ENCODE data around the gene SLC22A4. TPM values are rescaled to one million over a fixed set of nuclear protein-coding genes. Genes with fewer than 3 reads are reported as not detected.

SLC22A4 gene
- total RNA-seq, 1 experiment from 2014 or later, result 0.72 TPM

DNA sequence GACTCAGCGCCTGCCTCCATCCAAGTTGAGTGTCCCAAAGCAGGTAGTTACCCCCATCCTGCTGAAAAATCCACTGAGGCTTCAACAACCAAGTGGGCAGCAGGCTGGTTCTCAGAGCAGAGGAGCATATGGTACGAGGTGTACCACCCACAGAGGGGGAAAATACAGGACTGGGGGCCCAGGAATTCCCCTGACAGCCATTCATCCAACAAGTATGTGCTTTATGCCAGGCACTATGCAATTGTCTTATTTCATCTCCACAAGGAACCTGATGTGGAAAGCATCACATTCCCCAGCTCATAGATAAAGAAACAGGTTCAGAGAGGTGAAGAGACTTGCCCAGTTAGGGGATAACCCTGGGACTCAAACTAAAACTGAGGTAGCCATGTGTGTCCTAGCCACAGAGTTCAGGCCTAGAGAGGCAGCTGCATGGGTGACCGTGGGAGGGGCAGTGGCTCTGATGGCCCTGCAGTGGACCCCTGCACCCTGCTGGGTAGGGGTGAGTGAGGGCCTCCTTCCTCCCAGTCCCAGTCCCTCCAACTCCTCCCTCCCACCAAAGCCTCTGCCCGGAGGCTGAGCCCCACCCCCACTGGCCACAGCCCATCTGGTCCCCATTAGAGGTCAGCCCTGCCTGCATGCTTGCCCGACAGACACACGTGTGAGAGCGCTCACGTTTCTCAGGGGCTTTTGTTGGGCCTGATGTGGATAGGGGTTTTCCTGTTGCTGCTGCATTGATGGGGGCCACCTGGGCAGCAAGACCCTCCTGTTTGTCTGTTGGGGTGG lies 25.2 kb upstream of the SLC22A4 start:
- H2BK15ac ChIP-seq (ENCODE audit: low read depth, low read length), result no peak overlapping the region
- no peaks in the 10 kb centered on the region for H3K27me3 ChIP-seq (ENCODE audit: insufficient read depth, low read length)
- H2BK12ac ChIP-seq (ENCODE audit: insufficient read length, low read depth, low read length), result no peak overlapping the region
- no peak overlapping the region for H4K91ac ChIP-seq (ENCODE audit: insufficient read length, low read depth, low read length)
- H3K79me2 ChIP-seq (ENCODE audit: insufficient read depth, low read length), result no peaks in the 10 kb centered on the region
- H2AFZ ChIP-seq (ENCODE audit: low read length), result no peak overlapping the region
- 0 out of 7 replicates have a peak, but pooled peaks cover 0 to 3% (median 1%) of the 10 kb centered on the region in 3 experiments for H3K36me3 Mint-ChIP-seq (ENCODE audit: insufficient read depth in 1 of 3, low read depth in 3 of 3)
- H3K79me1 ChIP-seq (ENCODE audit: insufficient read depth, low read depth, low read length, poor library complexity, severe bottlenecking), result no peaks in the 10 kb centered on the region
- H3K4me1 Mint-ChIP-seq, result peaks cover 10 to 16% of the 10 kb centered on the region in 2 experiments
- H3K14ac ChIP-seq (ENCODE audit: insufficient read depth, low read length), result no peak overlapping the region; the same call in 1 of the 2 replicates
- H4K5ac ChIP-seq (ENCODE audit: insufficient read length, low read depth, low read length), result no peak overlapping the region
- no peaks in the 10 kb centered on the region for H3K23me2 ChIP-seq (ENCODE audit: insufficient read length, low read depth, low read length, poor library complexity, severe bottlenecking)
- H3K9ac ChIP-seq (ENCODE audit: extremely low read depth, insufficient read length, low read length), result no peak overlapping the region
- H2AK5ac ChIP-seq (ENCODE audit: insufficient read length, low read length), result no peak overlapping the region
- no peaks in the 10 kb centered on the region; the same call in 1 of the 2 replicates for H3K27me3 Mint-ChIP-seq (ENCODE audit: low read depth)
- WGBS (ENCODE audit: extremely low coverage, insufficient read length, low lambda C conversion rate), result no CpG with 5 or more reads among the region's 8 CpGs
- TF ChIP-seq, protein P1, sequence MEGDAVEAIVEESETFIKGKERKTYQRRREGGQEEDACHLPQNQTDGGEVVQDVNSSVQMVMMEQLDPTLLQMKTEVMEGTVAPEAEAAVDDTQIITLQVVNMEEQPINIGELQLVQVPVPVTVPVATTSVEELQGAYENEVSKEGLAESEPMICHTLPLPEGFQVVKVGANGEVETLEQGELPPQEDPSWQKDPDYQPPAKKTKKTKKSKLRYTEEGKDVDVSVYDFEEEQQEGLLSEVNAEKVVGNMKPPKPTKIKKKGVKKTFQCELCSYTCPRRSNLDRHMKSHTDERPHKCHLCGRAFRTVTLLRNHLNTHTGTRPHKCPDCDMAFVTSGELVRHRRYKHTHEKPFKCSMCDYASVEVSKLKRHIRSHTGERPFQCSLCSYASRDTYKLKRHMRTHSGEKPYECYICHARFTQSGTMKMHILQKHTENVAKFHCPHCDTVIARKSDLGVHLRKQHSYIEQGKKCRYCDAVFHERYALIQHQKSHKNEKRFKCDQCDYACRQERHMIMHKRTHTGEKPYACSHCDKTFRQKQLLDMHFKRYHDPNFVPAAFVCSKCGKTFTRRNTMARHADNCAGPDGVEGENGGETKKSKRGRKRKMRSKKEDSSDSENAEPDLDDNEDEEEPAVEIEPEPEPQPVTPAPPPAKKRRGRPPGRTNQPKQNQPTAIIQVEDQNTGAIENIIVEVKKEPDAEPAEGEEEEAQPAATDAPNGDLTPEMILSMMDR (conservative IDR thresholded peaks at IDR 0.05), result no peak
- no peak overlapping the region for H3K4me3 Mint-ChIP-seq
- no peaks in the 10 kb centered on the region for H3K4me1 ChIP-seq (ENCODE audit: insufficient read depth, low read length)
- DNase-seq, result peak; percentile 25
- no peak overlapping the region for H3K27ac ChIP-seq (ENCODE audit: insufficient read length, low read depth, low read length)
- no peak overlapping the region for H3K18ac ChIP-seq (ENCODE audit: insufficient read length, low read depth, low read length)
- H3K23ac ChIP-seq (ENCODE audit: insufficient read length, low read depth, low read length), result no peak overlapping the region
- no peaks in the 10 kb centered on the region for H3K9me3 ChIP-seq (ENCODE audit: control insufficient read depth, low read depth, low read length)
- H3K4ac ChIP-seq (ENCODE audit: low read depth, low read length), result no peak overlapping the region
- H2BK5ac ChIP-seq (ENCODE audit: insufficient read length, low read length), result no peak overlapping the region
- H3K4me2 ChIP-seq (ENCODE audit: insufficient read depth, insufficient read length, low read length), result no peak overlapping the region
- no peak overlapping the region for H2BK120ac ChIP-seq (ENCODE audit: low read depth, low read length, poor library complexity, severe bottlenecking)
- H4K8ac ChIP-seq (replicated peaks; ENCODE audit: insufficient read length, low read depth, low read length), result no peak overlapping the region
- no peak overlapping the region for H3K56ac ChIP-seq (ENCODE audit: insufficient read length, low read depth, low read length)
- H4K20me1 ChIP-seq (ENCODE audit: control insufficient read depth, insufficient read depth, insufficient read length), result no peaks in the 10 kb centered on the region
- no peak overlapping the region for H2BK20ac ChIP-seq (ENCODE audit: low read depth, low read length, poor library complexity, severe bottlenecking)
- H3T11ph ChIP-seq (ENCODE audit: low read length), result no peak overlapping the region
- H3K27ac Mint-ChIP-seq, result no peak overlapping the region; a peak in 1 of 7 replicates
- H3K9me3 Mint-ChIP-seq, result no peaks in the 10 kb centered on the region

Measured in H9 (cell line).